Measurements from ENCODE around the gene TRPM5. TPM values are rescaled to one million over a fixed set of nuclear protein-coding genes. Genes with fewer than 3 reads are reported as not detected.
A peak's percentile ranks its signal among the peaks of the same experiment; 100 is the strongest.

TRPM5 gene
- polyA plus RNA-seq, 1 of the 3 experiments (the other 2 are of a cell fraction): not detected

- H3K27me3 ChIP-seq (ENCODE audit: insufficient read depth): no peaks in the 10 kb centered on the region; the same call in 1 of the 2 replicates
- H3K4me2 ChIP-seq: no peak overlapping the region
- POLR2A ChIA-PET: no interaction called here
Observed at GRCh38 chr11:2445746-2446551, 1.6 kb upstream of the TRPM5 start.

GRCh38 chr11:2444821-2445745, 769 bp upstream of the TRPM5 start, which contains the start of gene KCNQ1:
KCNQ1 (plus strand) TSS chr11:2445008; CDS start chr11:2445099, 91 bp downstream.
- no peak within 1 kb of the TSS for H2AFZ ChIP-seq (ENCODE audit: low read depth)
- H4K20me1 ChIP-seq (ENCODE audit: insufficient read depth): no peaks in the 10 kb centered on the region
- ChIA-PET CTCF (interaction anchor here (0.6 to 4.4 kb wide), 10 partner anchors 9 to 447 kb away, joined by 3 to 43 read pairs (median 4); no protein-coding TSS in a partner anchor), POLR2A (no interaction called here)
- no peak within 1 kb of the TSS for H3K9ac ChIP-seq
- no peak within 1 kb of the TSS for H3K27ac ChIP-seq (ENCODE audit: low read depth in 2 of 2, low read length in 1 of 2)
- WGBS (ENCODE audit: low lambda C conversion rate): 20% methylated on average over 26 of the region's 116 CpGs
- H3K9me3 ChIP-seq: no peaks in the 10 kb centered on the region
- no peaks in the 10 kb centered on the region for H3F3A ChIP-seq (replicated peaks; ENCODE audit: insufficient read depth)
- H3K4me1 ChIP-seq (ENCODE audit: control insufficient read depth in 1 of 2, insufficient read depth in 2 of 2, low read depth in 1 of 2, low read length in 1 of 2): peaks cover 0 to 6% of the 10 kb centered on the region in 2 experiments; a peak in 1 of 4 replicates
- H3K4me2 ChIP-seq: no peak within 1 kb of the TSS
- DNase-seq: peak; percentile 98
- H3K27me3 ChIP-seq (ENCODE audit: insufficient read depth): no peaks in the 10 kb centered on the region; the same call in 1 of the 2 replicates
- no peaks in the 10 kb centered on the region for H3K79me2 ChIP-seq (ENCODE audit: insufficient read depth)
- TF ChIP-seq POLR2AphosphoS5 (IDR thresholded peaks at IDR 0.05; ENCODE audit: low read depth, low read length): no peak
- TF ChIP-seq SIN3A (IDR thresholded peaks at IDR 0.05; ENCODE audit: borderline replicate concordance, low read depth, low read length): no peak
- no peak for TF ChIP-seq NFIC (IDR thresholded peaks at IDR 0.05; ENCODE audit: borderline replicate concordance)
- no peak for TF ChIP-seq IRF3 (IDR thresholded peaks at IDR 0.05; ENCODE audit: low read depth, low read length)
- TF ChIP-seq RFX5 (IDR thresholded peaks at IDR 0.05; ENCODE audit: low read length): no peak
- no peaks in the 10 kb centered on the region for H3K36me3 ChIP-seq (replicated peaks in 1 of 2; ENCODE audit: control insufficient read depth in 1 of 2, insufficient read depth in 2 of 2, low read length in 1 of 2)
- H3K4me3 ChIP-seq (ENCODE audit: low read depth in 2 of 2, low read length in 1 of 2): peak within 1 kb of the TSS in 1 of 2 experiments; percentile 40; a peak in 2 of 4 replicates
- H3K9me2 ChIP-seq: no peaks in the 10 kb centered on the region

More at GRCh38 chr11:2445746-2446551, 1.6 kb upstream of the TRPM5 start:
- Histone ChIP-seq H3K4me3 (ENCODE audit: low read depth in 2 of 2, low read length in 1 of 2) (peak overlapping the region in 1 of 2 experiments; percentile 40; a peak in 1 of 4 replicates), H3K9me2 (no peaks in the 10 kb centered on the region), H3K9me3 (no peaks in the 10 kb centered on the region), H3F3A (replicated peaks; ENCODE audit: insufficient read depth) (no peaks in the 10 kb centered on the region), H3K36me3 (replicated peaks in 1 of 2; ENCODE audit: control insufficient read depth in 1 of 2, insufficient read depth in 2 of 2, low read length in 1 of 2) (no peaks in the 10 kb centered on the region), H2AFZ (ENCODE audit: low read depth) (no peak overlapping the region), H3K27ac (ENCODE audit: low read depth in 2 of 2, low read length in 1 of 2) (no peak overlapping the region), H3K9ac (no peak overlapping the region), H4K20me1 (ENCODE audit: insufficient read depth) (no peaks in the 10 kb centered on the region), H3K4me1 (ENCODE audit: control insufficient read depth in 1 of 2, insufficient read depth in 2 of 2, low read depth in 1 of 2, low read length in 1 of 2) (peaks cover 0 to 6% of the 10 kb centered on the region in 2 experiments; a peak in 1 of 4 replicates), H3K79me2 (ENCODE audit: insufficient read depth) (no peaks in the 10 kb centered on the region)
- WGBS (ENCODE audit: low lambda C conversion rate): 51% methylated on average over 13 of the region's 23 CpGs
- CTCF ChIA-PET: interaction anchor here (1.1 to 4.4 kb wide), 6 partner anchors 13 to 260 kb away, joined by 3 to 43 read pairs (median 4); no protein-coding TSS in a partner anchor
- no peak for TF ChIP-seq MAX (IDR thresholded peaks at IDR 0.05; ENCODE audit: low read depth)
- no peak for TF ChIP-seq ELF1 (IDR thresholded peaks at IDR 0.05)
- no peak for TF ChIP-seq JUND (IDR thresholded peaks at IDR 0.05)
- TF ChIP-seq FOXJ3 (CRISPR knock-in tag; IDR thresholded peaks at IDR 0.05): no peak
- peak; percentile 54 for DNase-seq

Data from SK-N-SH (cell line).